ENCODE measurements around the gene GLUD2.

- TF ChIP-seq, protein P1, sequence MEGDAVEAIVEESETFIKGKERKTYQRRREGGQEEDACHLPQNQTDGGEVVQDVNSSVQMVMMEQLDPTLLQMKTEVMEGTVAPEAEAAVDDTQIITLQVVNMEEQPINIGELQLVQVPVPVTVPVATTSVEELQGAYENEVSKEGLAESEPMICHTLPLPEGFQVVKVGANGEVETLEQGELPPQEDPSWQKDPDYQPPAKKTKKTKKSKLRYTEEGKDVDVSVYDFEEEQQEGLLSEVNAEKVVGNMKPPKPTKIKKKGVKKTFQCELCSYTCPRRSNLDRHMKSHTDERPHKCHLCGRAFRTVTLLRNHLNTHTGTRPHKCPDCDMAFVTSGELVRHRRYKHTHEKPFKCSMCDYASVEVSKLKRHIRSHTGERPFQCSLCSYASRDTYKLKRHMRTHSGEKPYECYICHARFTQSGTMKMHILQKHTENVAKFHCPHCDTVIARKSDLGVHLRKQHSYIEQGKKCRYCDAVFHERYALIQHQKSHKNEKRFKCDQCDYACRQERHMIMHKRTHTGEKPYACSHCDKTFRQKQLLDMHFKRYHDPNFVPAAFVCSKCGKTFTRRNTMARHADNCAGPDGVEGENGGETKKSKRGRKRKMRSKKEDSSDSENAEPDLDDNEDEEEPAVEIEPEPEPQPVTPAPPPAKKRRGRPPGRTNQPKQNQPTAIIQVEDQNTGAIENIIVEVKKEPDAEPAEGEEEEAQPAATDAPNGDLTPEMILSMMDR (optimal IDR thresholded peaks at IDR 0.05 in 1 of 3, IDR thresholded peaks at IDR 0.05 in 1 of 3, conservative IDR thresholded peaks at IDR 0.05 in 1 of 3; ENCODE audit: extremely low read depth in 1 of 3, insufficient read depth in 2 of 3, low read length in 3 of 3) = no peak
- TF ChIP-seq EZH2 (IDR thresholded peaks at IDR 0.05; ENCODE audit: low read length) = no peak
Measured at GRCh38 chrX:121064579-121064978, 17.2 kb downstream of the GLUD2 start.
